ENCODE data around the gene TRIML1. TPM values are rescaled to one million over a fixed set of nuclear protein-coding genes. Genes with fewer than 3 reads are reported as not detected.

TRIML1 gene
- total RNA-seq, 1 experiment from 2014 or later = not detected

GRCh38 chr4:188147176-188147575, 7.9 kb downstream of the TRIML1 start:
- Histone ChIP-seq H3K23ac (ENCODE audit: insufficient read length, low read depth, low read length) (no peak overlapping the region), H3K79me1 (ENCODE audit: insufficient read depth, low read depth, low read length, poor library complexity, severe bottlenecking) (no peaks in the 10 kb centered on the region), H3K14ac (ENCODE audit: insufficient read depth, low read length) (no peak overlapping the region), H3K27me3 (ENCODE audit: insufficient read depth, low read length) (no peaks in the 10 kb centered on the region), H4K20me1 (ENCODE audit: control insufficient read depth, insufficient read depth, insufficient read length) (no peaks in the 10 kb centered on the region), H2AK5ac (ENCODE audit: insufficient read length, low read length) (no peak overlapping the region), H2BK120ac (ENCODE audit: low read depth, low read length, poor library complexity, severe bottlenecking) (no peak overlapping the region), H4K5ac (ENCODE audit: insufficient read length, low read depth, low read length) (no peak overlapping the region), H3T11ph (ENCODE audit: low read length) (no peak overlapping the region), H3K79me2 (ENCODE audit: insufficient read depth, low read length) (no peaks in the 10 kb centered on the region), H3K23me2 (ENCODE audit: insufficient read length, low read depth, low read length, poor library complexity, severe bottlenecking) (no peaks in the 10 kb centered on the region), H3K27ac (ENCODE audit: insufficient read length, low read depth, low read length) (no peak overlapping the region), H3K4me1 (ENCODE audit: insufficient read depth, low read length) (no peaks in the 10 kb centered on the region; the same call in 1 of the 2 replicates), H3K18ac (ENCODE audit: insufficient read length, low read depth, low read length) (no peak overlapping the region), H3K9me3 (ENCODE audit: control insufficient read depth, low read depth, low read length) (no peaks in the 10 kb centered on the region), H2BK5ac (ENCODE audit: insufficient read length, low read length) (no peak overlapping the region), H4K91ac (ENCODE audit: insufficient read length, low read depth, low read length) (no peak overlapping the region), H3K4me2 (ENCODE audit: insufficient read depth, insufficient read length, low read length) (no peak overlapping the region), H4K8ac (replicated peaks; ENCODE audit: insufficient read length, low read depth, low read length) (no peak overlapping the region), H3K4ac (ENCODE audit: low read depth, low read length) (no peak overlapping the region), H2BK15ac (ENCODE audit: low read depth, low read length) (no peak overlapping the region), H2BK20ac (ENCODE audit: low read depth, low read length, poor library complexity, severe bottlenecking) (no peak overlapping the region), H2AFZ (ENCODE audit: low read length) (no peak overlapping the region), H2BK12ac (ENCODE audit: insufficient read length, low read depth, low read length) (no peak overlapping the region), H3K56ac (ENCODE audit: insufficient read length, low read depth, low read length) (no peak overlapping the region), H3K9ac (ENCODE audit: extremely low read depth, insufficient read length, low read length) (no peak overlapping the region)
- WGBS (ENCODE audit: extremely low coverage, insufficient read length, low lambda C conversion rate) = no CpG with 5 or more reads among the region's 11 CpGs
- Mint-ChIP-seq H3K27ac (peak overlapping the region in 1 of 3 experiments; percentile 77; a peak in 2 of 7 replicates), H3K4me1 (peaks cover 2 to 9% of the 10 kb centered on the region in 2 experiments; a peak in 3 of 4 replicates), H3K4me3 (no peak overlapping the region), H3K27me3 (ENCODE audit: low read depth) (no peaks in the 10 kb centered on the region), H3K36me3 (ENCODE audit: insufficient read depth in 1 of 3, low read depth in 3 of 3) (peaks cover 0 to 7% (median 2%) of the 10 kb centered on the region in 3 experiments; a peak in 4 of 7 replicates), H3K9me3 (peaks cover 8 to 10% of the 10 kb centered on the region in 2 experiments)
- DNase-seq = no peak
- TF ChIP-seq CTCF (conservative IDR thresholded peaks at IDR 0.05) = no peak
